Parathyroid adenoma (tissue), 2 donors: ENCODE results near the gene ATP10D.

Experiments
- H2AFZ ChIP-seq: fragments of 300-600 bp; sonication (generic); one replicate; pipeline ENCODE4 v1.7.0; 2017; ENCODE audit warnings: antibody characterized with exemption, mild to moderate bottlenecking
- H3K27ac ChIP-seq: fragments of 300-600 bp; sonication (generic); one replicate; pipeline ENCODE4 v1.7.0; 2017
- H3K27me3 ChIP-seq: fragments of 300-600 bp; sonication (generic); one replicate; pipeline ENCODE4 v1.7.0; 2017; ENCODE audit warnings: low read length; ENCODE audit not compliant: control insufficient read depth, insufficient read depth
- H3K36me3 ChIP-seq: fragments of 300-600 bp; sonication (generic); one replicate; pipeline ENCODE4 v1.7.0; 2017; ENCODE audit warnings: low read length; ENCODE audit not compliant: control insufficient read depth, insufficient read depth
- H3K4me1 ChIP-seq: fragments of 300-600 bp; sonication (generic); one replicate; pipeline ENCODE4 v1.7.0; 2017; ENCODE audit warnings: control low read depth
- H3K4me2 ChIP-seq: fragments of 300-600 bp; sonication (generic); one replicate; pipeline ENCODE4 v1.7.0; 2017; ENCODE audit warnings: low read length
- H3K4me3 ChIP-seq: fragments of 300-600 bp; sonication (generic); one replicate; pipeline ENCODE4 v1.7.0; 2017; ENCODE audit warnings: low read depth, low read length
- H3K79me2 ChIP-seq: fragments of 300-600 bp; sonication (generic); one replicate; pipeline ENCODE4 v1.7.0; 2017; ENCODE audit warnings: control low read depth
- H3K9ac ChIP-seq: fragments of 300-600 bp; sonication (generic); one replicate; pipeline ENCODE4 v1.7.0; 2017; ENCODE audit warnings: mild to moderate bottlenecking
- H3K9me3 ChIP-seq: fragments of 300-600 bp; sonication (generic); one replicate; pipeline ENCODE4 v1.7.0; 2017; ENCODE audit warnings: low read length; ENCODE audit not compliant: control insufficient read depth
- TF ChIP-seq, protein P1 (sequence below): fragments of 300-600 bp; sonication (generic); IDR thresholded peaks from one replicate; pipeline ENCODE4 v1.7.0; 2017; ENCODE audit warnings: antibody characterized with exemption, mild to moderate bottlenecking
- donor health status: primary hyperparathyroidism.

The ATP10D gene

DNA sequence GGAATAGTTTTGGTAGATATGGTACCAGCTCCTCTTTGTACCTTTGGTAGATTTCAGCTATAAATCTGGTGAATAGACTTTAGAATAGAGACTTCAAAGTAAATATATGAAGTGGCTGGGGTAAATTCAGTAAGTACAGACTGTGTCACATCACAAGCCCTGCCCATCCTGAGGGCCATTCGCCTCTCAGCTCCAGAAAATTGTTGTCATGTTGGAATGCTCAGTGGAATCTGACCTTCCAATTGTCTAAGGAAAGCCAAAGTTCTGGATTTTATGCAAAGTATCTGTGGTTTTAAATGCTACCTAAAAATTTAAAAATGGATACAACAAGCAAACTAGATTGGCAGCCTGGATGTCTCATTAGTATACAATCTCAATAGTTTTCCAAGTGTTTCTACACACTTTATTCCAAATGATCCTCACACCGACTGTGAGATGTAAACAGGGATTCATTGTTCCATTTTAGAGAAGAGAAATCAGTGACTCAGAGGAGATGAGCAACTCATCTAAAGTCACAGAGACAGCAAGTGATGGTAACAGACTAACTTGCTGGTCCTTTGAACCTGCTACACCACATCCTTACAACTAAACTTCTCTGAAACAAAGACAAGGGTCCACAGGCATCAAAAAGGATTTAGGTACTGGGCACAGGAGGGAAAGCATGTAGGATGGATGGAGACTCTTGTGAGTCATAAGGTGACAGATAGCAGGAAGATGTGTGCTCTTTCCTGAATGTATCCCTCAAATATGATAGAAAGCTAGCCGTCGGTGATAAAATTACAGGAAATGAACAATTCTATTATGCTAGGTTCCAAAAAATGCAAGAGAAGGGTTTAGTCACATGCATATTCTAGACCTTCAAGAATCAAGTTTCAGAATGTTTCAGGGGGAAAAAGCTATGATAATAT is 127.3 kb downstream of the ATP10D start:
- Histone ChIP-seq H3K4me3 (no peak overlapping the region), H2AFZ (no peak overlapping the region), H3K27me3 (no peaks in the 10 kb centered on the region), H3K36me3 (no peaks in the 10 kb centered on the region), H3K9ac (no peak overlapping the region), H3K4me2 (no peak overlapping the region), H3K79me2 (no peaks in the 10 kb centered on the region), H3K9me3 (no peaks in the 10 kb centered on the region), H3K27ac (no peak overlapping the region), H3K4me1 (no peaks in the 10 kb centered on the region)
- TF ChIP-seq, protein P1, sequence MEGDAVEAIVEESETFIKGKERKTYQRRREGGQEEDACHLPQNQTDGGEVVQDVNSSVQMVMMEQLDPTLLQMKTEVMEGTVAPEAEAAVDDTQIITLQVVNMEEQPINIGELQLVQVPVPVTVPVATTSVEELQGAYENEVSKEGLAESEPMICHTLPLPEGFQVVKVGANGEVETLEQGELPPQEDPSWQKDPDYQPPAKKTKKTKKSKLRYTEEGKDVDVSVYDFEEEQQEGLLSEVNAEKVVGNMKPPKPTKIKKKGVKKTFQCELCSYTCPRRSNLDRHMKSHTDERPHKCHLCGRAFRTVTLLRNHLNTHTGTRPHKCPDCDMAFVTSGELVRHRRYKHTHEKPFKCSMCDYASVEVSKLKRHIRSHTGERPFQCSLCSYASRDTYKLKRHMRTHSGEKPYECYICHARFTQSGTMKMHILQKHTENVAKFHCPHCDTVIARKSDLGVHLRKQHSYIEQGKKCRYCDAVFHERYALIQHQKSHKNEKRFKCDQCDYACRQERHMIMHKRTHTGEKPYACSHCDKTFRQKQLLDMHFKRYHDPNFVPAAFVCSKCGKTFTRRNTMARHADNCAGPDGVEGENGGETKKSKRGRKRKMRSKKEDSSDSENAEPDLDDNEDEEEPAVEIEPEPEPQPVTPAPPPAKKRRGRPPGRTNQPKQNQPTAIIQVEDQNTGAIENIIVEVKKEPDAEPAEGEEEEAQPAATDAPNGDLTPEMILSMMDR = no peak

DNA sequence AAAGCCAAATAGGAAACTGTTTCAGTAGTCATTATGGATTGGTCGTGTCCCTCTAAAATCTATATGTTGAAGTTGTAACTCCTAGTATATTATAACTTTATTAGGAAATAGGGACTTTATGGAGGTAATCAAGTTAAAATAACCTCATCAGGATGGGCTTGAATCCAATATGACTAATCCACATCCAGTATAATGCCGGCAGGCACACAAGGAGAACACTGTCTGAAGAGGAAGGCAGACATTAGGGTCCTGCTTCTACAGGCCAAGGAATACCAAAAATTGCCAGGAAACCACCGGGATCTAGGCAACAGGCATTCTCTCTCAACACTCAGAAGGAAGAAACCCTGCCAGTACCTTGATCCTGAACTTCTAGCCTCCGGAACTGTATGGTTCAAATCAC is 130.3 kb downstream of the ATP10D start:
- TF ChIP-seq, protein P1 = no peak
- Histone ChIP-seq H3K9ac (no peak overlapping the region), H2AFZ (no peak overlapping the region), H3K4me1 (no peaks in the 10 kb centered on the region), H3K27me3 (no peaks in the 10 kb centered on the region), H3K79me2 (no peaks in the 10 kb centered on the region), H3K27ac (no peak overlapping the region), H3K9me3 (no peaks in the 10 kb centered on the region), H3K36me3 (no peaks in the 10 kb centered on the region), H3K4me2 (no peak overlapping the region), H3K4me3 (no peak overlapping the region)

DNA sequence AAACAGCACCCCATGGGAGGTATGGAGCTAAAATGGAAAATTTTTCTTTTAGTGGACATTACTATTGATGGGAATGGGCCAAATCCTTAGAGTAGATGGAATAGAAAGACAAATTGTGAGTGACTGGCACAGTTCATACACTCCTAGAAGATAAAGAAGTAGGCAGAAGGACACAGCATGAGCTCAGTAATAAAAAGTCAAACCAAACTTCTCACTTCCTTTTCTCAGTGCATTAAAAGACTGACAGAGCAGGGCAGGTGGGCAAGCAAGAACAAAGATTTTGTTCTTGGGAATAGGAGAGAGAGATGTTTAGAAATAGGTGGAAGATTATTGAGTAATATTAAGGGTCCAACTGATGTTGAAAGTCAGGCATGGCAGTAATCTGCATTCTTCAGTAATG is 132.5 kb downstream of the ATP10D start:
- no peaks in the 10 kb centered on the region for H3K79me2 ChIP-seq

DNA sequence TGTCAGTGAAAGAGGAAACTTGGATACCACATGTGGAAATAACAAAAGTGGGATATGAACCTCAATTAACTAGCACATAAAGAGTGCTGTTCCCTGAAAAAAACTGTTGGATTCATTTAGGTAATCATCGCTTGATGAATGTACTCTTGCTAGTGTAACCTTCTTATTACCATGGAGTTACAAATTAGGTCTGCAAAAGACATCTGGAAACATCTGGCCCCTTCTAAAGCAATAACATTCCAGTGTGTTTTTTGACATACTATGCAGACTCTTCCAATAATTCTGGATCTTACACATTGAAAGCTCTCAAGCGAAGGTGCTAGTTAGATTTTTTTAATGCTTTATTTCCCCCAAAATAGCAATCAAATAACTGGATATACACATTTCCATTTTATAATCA is 134.6 kb downstream of the ATP10D start:
- Histone ChIP-seq H3K36me3 (no peaks in the 10 kb centered on the region), H3K27me3 (no peaks in the 10 kb centered on the region), H3K4me3 (no peak overlapping the region), H3K4me1 (no peaks in the 10 kb centered on the region), H3K4me2 (no peak overlapping the region), H3K27ac (no peak overlapping the region), H3K79me2 (no peaks in the 10 kb centered on the region), H3K9me3 (no peaks in the 10 kb centered on the region), H2AFZ (no peak overlapping the region), H3K9ac (no peak overlapping the region)
- TF ChIP-seq, protein P1 = no peak

More for the DNA sequence above, 132.5 kb downstream of the ATP10D start:
- no peaks in the 10 kb centered on the region for H3K4me1 ChIP-seq
- no peak overlapping the region for H2AFZ ChIP-seq
- TF ChIP-seq, protein P1 = no peak
- no peaks in the 10 kb centered on the region for H3K9me3 ChIP-seq
- no peaks in the 10 kb centered on the region for H3K27me3 ChIP-seq
- no peaks in the 10 kb centered on the region for H3K36me3 ChIP-seq
- no peak overlapping the region for H3K4me3 ChIP-seq
- no peak overlapping the region for H3K27ac ChIP-seq
- H3K4me2 ChIP-seq = no peak overlapping the region
- H3K9ac ChIP-seq = no peak overlapping the region

DNA sequence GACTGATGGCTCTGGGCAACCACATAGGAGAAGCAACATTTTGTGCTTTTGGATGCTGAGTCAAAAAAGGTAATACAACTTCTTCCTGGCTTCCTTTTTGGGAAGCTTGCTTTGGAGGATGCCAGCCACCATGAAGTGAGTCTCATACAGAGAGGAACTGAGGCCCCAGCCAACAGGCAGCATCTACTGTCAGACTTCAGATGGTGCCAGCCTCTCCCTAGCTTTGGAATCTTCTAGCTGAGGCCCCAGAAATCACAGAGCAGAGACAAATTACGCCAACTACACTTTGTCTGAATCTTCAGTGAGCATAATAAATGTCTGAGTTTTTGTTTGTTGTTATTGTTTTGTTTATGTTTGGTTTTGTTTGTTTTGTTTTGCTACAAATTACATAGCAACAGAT is 136.1 kb downstream of the ATP10D start:
- no peaks in the 10 kb centered on the region for H3K9me3 ChIP-seq
- H3K79me2 ChIP-seq = no peaks in the 10 kb centered on the region
- H3K36me3 ChIP-seq = no peaks in the 10 kb centered on the region
- H3K27ac ChIP-seq = no peak overlapping the region
- no peak overlapping the region for H2AFZ ChIP-seq
- no peak overlapping the region for H3K4me3 ChIP-seq
- H3K9ac ChIP-seq = no peak overlapping the region
- H3K4me1 ChIP-seq = no peaks in the 10 kb centered on the region
- no peak overlapping the region for H3K4me2 ChIP-seq
- TF ChIP-seq, protein P1 = no peak
- H3K27me3 ChIP-seq = no peaks in the 10 kb centered on the region
